HuH-7.5 (cell line): ENCODE data around the gene CPT1B.
"Not testable (repeated sequence)": the region's sequence is repeated elsewhere in the genome, so short reads cannot be mapped to it uniquely, and the experiment has no call there.

Source experiments
- DNase-seq: peaks from one replicate; pipeline ENCODE4 v3.0.0; 2011; ENCODE audit warnings: low spot score

CPT1B gene

GRCh38 chr22:50577987-50578775 lies at the start of gene CPT1B:
CPT1B (minus strand) TSS chr22:50578427; CDS start chr22:50577915, 512 bp downstream.
- no peak for DNase-seq

GRCh38 chr22:50626850-50627641 lies 48.8 kb upstream of the CPT1B start:
- DNase-seq = no peak

GRCh38 chr22:50626314-50626849 lies 48.2 kb upstream of the CPT1B start:
- DNase-seq = no peak

GRCh38 chr22:50625568-50626313 lies 47.5 kb upstream of the CPT1B start:
- DNase-seq = no peak

GRCh38 chr22:50625131-50625567 lies 46.9 kb upstream of the CPT1B start:
- DNase-seq = no peak

GRCh38 chr22:50624347-50625130 lies 46.3 kb upstream of the CPT1B start:
- DNase-seq = no peak

- DNase-seq = no peak
These were observed 44.6 kb upstream of the CPT1B start for GRCh38 chr22:50622723-50623327.

GRCh38 chr22:50621948-50622722 lies 43.9 kb upstream of the CPT1B start:
- no peak for DNase-seq

- DNase-seq = no peak
These were observed 43.2 kb upstream of the CPT1B start for GRCh38 chr22:50621356-50621880.

- peak; percentile 81 for DNase-seq
These were observed 42.5 kb upstream of the CPT1B start for GRCh38 chr22:50620593-50621355.

- not testable (repeated sequence) for DNase-seq
These were observed 36.1 kb upstream of the CPT1B start for GRCh38 chr22:50614296-50614695.

GRCh38 chr22:50613291-50613981 lies 35.2 kb upstream of the CPT1B start:
- DNase-seq = peak; percentile 30

GRCh38 chr22:50612528-50613221 lies 34.4 kb upstream of the CPT1B start:
- no peak for DNase-seq

- no peak for DNase-seq
These were observed 33.9 kb upstream of the CPT1B start for GRCh38 chr22:50612168-50612527.

GRCh38 chr22:50611341-50612060 lies 33.3 kb upstream of the CPT1B start:
- no peak for DNase-seq

GRCh38 chr22:50610581-50610980 lies 32.4 kb upstream of the CPT1B start:
- no peak for DNase-seq

- no peak for DNase-seq
These were observed 31.8 kb upstream of the CPT1B start for GRCh38 chr22:50610041-50610451.
